Karpas-422 (cell line): ENCODE data around the gene TRPC1. TPM values are rescaled to one million over a fixed set of nuclear protein-coding genes. Genes with fewer than 3 reads are reported as not detected.

Source experiments
- DNase-seq: peaks from one replicate; pipeline ENCODE4 v3.0.0-alpha.2; 2015
- H2AFZ ChIP-seq: fragments of 200-600 bp; sonication (generic); 2 replicates; pipeline ENCODE4 v1.6.1; 2014; ENCODE audit warnings: antibody characterized with exemption, low read length, mixed read lengths
- H3K27ac ChIP-seq: fragments of 200-600 bp; sonication (generic); 2 replicates; pipeline ENCODE4 v1.5.1; 2014; ENCODE audit warnings: mild to moderate bottlenecking, low read length, moderate library complexity
- H3K27me3 ChIP-seq: fragments of 200-600 bp; sonication (generic); 2 replicates; pipeline ENCODE4 v1.6.1; 2014; ENCODE audit warnings: low read length, mixed read lengths
- H3K36me3 ChIP-seq: fragments of 200-600 bp; sonication (generic); 2 replicates; pipeline ENCODE4 v1.6.1; 2014; ENCODE audit warnings: low read length, mixed read lengths; ENCODE audit not compliant: insufficient read depth
- H3K4me1 ChIP-seq: fragments of 200-600 bp; sonication (generic); 2 replicates; pipeline ENCODE4 v1.6.1; 2014; ENCODE audit warnings: mild to moderate bottlenecking, low read length, mixed read lengths
- H3K4me2 ChIP-seq: fragments of 200-600 bp; sonication (generic); 2 replicates; pipeline ENCODE4 v1.6.1; 2014; ENCODE audit warnings: low read length, low read depth, mild to moderate bottlenecking; ENCODE audit not compliant: poor library complexity, severe bottlenecking
- H3K4me3 ChIP-seq: fragments of 200-600 bp; sonication (generic); 2 replicates; pipeline ENCODE4 v1.5.1; 2014; ENCODE audit warnings: mild to moderate bottlenecking, antibody characterized with exemption, low read length, mixed read lengths
- H3K79me2 ChIP-seq: fragments of 200-600 bp; sonication (generic); 2 replicates; pipeline ENCODE4 v1.6.1; 2014; ENCODE audit warnings: mild to moderate bottlenecking, low read length, mixed read lengths
- H3K9ac ChIP-seq: fragments of 200-600 bp; sonication (generic); 2 replicates; pipeline ENCODE4 v1.6.0; 2014; ENCODE audit warnings: low read length
- H3K9me2 ChIP-seq: fragments of 200-600 bp; sonication (generic), shearing (Covaris generic); replicated peaks from 2 replicates; pipeline ENCODE4 v1.6.0; 2014; ENCODE audit warnings: mild to moderate bottlenecking, low read length, moderate library complexity; ENCODE audit not compliant: insufficient read depth
- H3K9me3 ChIP-seq: fragments of 300-700, 200-600 bp; sonication (generic); 2 replicates; pipeline ENCODE4 v1.6.1; 2014; ENCODE audit warnings: low read length, mixed read lengths
- H4K20me1 ChIP-seq: fragments of 200-600 bp; sonication (generic); 2 replicates; pipeline ENCODE4 v1.6.1; 2014; ENCODE audit warnings: mild to moderate bottlenecking, antibody characterized with exemption, low read length, low read depth; ENCODE audit not compliant: insufficient read depth
- small RNA-seq: library from RNA; depleted of rRNA; stranded (forward); fragments of <200 nt; gene quantifications from one replicate; pipeline ENCODE3, GENCODE V24; 2014
- total RNA-seq: library from RNA; depleted of rRNA; stranded (reverse); fragments of >200 nt; shearing (Covaris generic); gene quantifications from 2 replicates; pipeline ENCODE4 v1.2.3, GENCODE V29; 2014; ENCODE audit warnings: low replicate concordance; rRNA removed

TRPC1 gene
- total RNA-seq, 1 experiment from 2014 or later, result 0.75 TPM

- Histone ChIP-seq H3K9ac (no peak overlapping the region), H3K9me2 (no peaks in the 10 kb centered on the region)
Observed at GRCh38 chr3:142850395-142851023, 126.7 kb downstream of the TRPC1 start.

GRCh38 chr3:142852009-142852408 lies 128.2 kb downstream of the TRPC1 start:
- no peak for DNase-seq
- H3K27me3 ChIP-seq, result no peaks in the 10 kb centered on the region
- no peaks in the 10 kb centered on the region for H3K9me2 ChIP-seq
- no peak overlapping the region for H3K27ac ChIP-seq
- H3K9me3 ChIP-seq, result no peaks in the 10 kb centered on the region
- H4K20me1 ChIP-seq, result no peaks in the 10 kb centered on the region
- H3K4me3 ChIP-seq, result no peak overlapping the region
- no peaks in the 10 kb centered on the region for H3K36me3 ChIP-seq
- H3K4me2 ChIP-seq, result no peak overlapping the region
- no peak overlapping the region for H3K9ac ChIP-seq
- peaks cover 9% of the 10 kb centered on the region for H3K4me1 ChIP-seq
- H3K79me2 ChIP-seq, result no peaks in the 10 kb centered on the region
- H2AFZ ChIP-seq, result no peak overlapping the region

More at GRCh38 chr3:142850395-142851023, 126.7 kb downstream of the TRPC1 start:
- Histone ChIP-seq H4K20me1 (no peaks in the 10 kb centered on the region), H2AFZ (no peak overlapping the region), H3K27ac (no peak overlapping the region), H3K4me1 (peaks cover 9% of the 10 kb centered on the region), H3K4me2 (no peak overlapping the region), H3K9me3 (no peaks in the 10 kb centered on the region), H3K79me2 (no peaks in the 10 kb centered on the region), H3K4me3 (no peak overlapping the region), H3K36me3 (no peaks in the 10 kb centered on the region), H3K27me3 (no peaks in the 10 kb centered on the region)
- no peak for DNase-seq

GRCh38 chr3:142853270-142854168 lies 129.7 kb downstream of the TRPC1 start:
- H3K9me3 ChIP-seq, result no peaks in the 10 kb centered on the region
- H3K79me2 ChIP-seq, result no peaks in the 10 kb centered on the region
- H2AFZ ChIP-seq, result no peak overlapping the region
- H3K4me1 ChIP-seq, result peaks cover 9% of the 10 kb centered on the region
- H3K27ac ChIP-seq, result no peak overlapping the region
- no peaks in the 10 kb centered on the region for H4K20me1 ChIP-seq
- no peak for DNase-seq
- H3K9ac ChIP-seq, result no peak overlapping the region
- no peaks in the 10 kb centered on the region for H3K36me3 ChIP-seq
- no peaks in the 10 kb centered on the region for H3K9me2 ChIP-seq
- no peaks in the 10 kb centered on the region for H3K27me3 ChIP-seq
- H3K4me2 ChIP-seq, result peak overlapping the region; percentile 10
- H3K4me3 ChIP-seq, result 0 out of 2 replicates have a peak overlapping the region, but pooled peaks have one; percentile 27

DNA sequence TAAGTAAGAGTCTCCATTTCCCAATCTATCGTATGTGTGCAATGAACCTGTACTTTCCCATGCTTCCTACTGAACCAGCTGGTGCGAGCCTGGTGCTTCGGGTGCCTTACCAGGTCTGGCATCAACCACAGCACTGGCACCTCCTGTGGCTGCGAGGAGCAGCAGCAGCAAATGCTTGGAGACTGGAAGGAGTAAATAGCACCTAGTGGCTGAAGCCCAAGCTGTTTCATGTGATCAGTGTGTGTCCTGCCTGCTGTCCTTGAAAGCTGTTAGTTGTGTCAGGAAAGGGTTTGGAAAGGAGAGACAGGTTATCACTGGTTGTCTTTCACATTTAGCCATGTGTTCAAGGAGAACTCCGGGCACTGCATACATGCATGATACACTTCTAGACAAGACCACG lies 133.2 kb downstream of the TRPC1 start:
- peak; percentile 61 for DNase-seq
- no peaks in the 10 kb centered on the region for H3K36me3 ChIP-seq
- no peak overlapping the region for H3K9ac ChIP-seq
- H2AFZ ChIP-seq, result no peak overlapping the region
- H3K4me1 ChIP-seq, result peaks cover 9% of the 10 kb centered on the region
- no peak overlapping the region for H3K27ac ChIP-seq
- no peaks in the 10 kb centered on the region for H3K9me2 ChIP-seq
- H3K4me2 ChIP-seq, result no peak overlapping the region
- no peaks in the 10 kb centered on the region for H4K20me1 ChIP-seq
- H3K79me2 ChIP-seq, result no peaks in the 10 kb centered on the region
- H3K9me3 ChIP-seq, result no peaks in the 10 kb centered on the region
- H3K27me3 ChIP-seq, result no peaks in the 10 kb centered on the region
- no peak overlapping the region for H3K4me3 ChIP-seq

Small RNAs within 50 kb of the gene (small RNA-seq; reads per million reads assigned to genes)
- gene RNU7-47P, result not detected

Other genes starting within 250 kb of the TRPC1 start
- gene ATR, start 145.3 kb upstream of the TRPC1 start, total RNA-seq, result 39.6 and 74.4 TPM in 2 replicates
- gene PLS1, start 127.6 kb upstream of the TRPC1 start, total RNA-seq, result 1.4 and 3.4 TPM in 2 replicates
- gene PCOLCE2, start 165.0 kb downstream of the TRPC1 start, total RNA-seq, result not detected in 2 replicates
- gene PAQR9, start 239.6 kb downstream of the TRPC1 start, total RNA-seq, result not detected in 2 replicates